Stimulated activated CD8-positive, alpha-beta memory T cell treated with anti-CD3 and anti-CD28 coated beads, Interleukin-4, amount 100 ng/mL, for 4 hours (primary cell): ENCODE data around the gene CMC2.

ENCODE experiments used
- DNase-seq, 2 donors: peaks; one replicate each; pipeline ENCODE4 v3.0.0-alpha.2; 2020; ENCODE audit warnings: low read depth in 2 of 2, low spot score in 1 of 2

Gene CMC2

GRCh38 chr16:80974649-80975376 lies 31.9 kb downstream of the CMC2 start:
- DNase-seq: no peak

- DNase-seq: no peak
Measured at GRCh38 chr16:80973991-80974390, 32.7 kb downstream of the CMC2 start.

GRCh38 chr16:80972611-80973010 lies 34.1 kb downstream of the CMC2 start:
- no peak for DNase-seq

- DNase-seq: no peak
Measured at GRCh38 chr16:80971819-80972218, 34.9 kb downstream of the CMC2 start.

- no peak for DNase-seq
Measured at GRCh38 chr16:80969114-80969484, 37.6 kb downstream of the CMC2 start.

GRCh38 chr16:80968386-80969113 lies 38.1 kb downstream of the CMC2 start:
- no peak for DNase-seq

GRCh38 chr16:80966617-80967016 lies 40.1 kb downstream of the CMC2 start:
- no peak for DNase-seq

GRCh38 chr16:80964351-80964750 lies 42.3 kb downstream of the CMC2 start:
- DNase-seq: no peak

GRCh38 chr16:80962879-80963278 lies 43.8 kb downstream of the CMC2 start:
- DNase-seq: no peak

GRCh38 chr16:80958284-80958683 lies 48.4 kb downstream of the CMC2 start:
- no peak for DNase-seq

- no peak for DNase-seq
Measured at GRCh38 chr16:80954985-80955384, 51.7 kb downstream of the CMC2 start.

GRCh38 chr16:80948886-80949493 lies 57.7 kb downstream of the CMC2 start:
- no peak for DNase-seq

- no peak for DNase-seq
Measured at GRCh38 chr16:80947708-80948625, 58.7 kb downstream of the CMC2 start.

GRCh38 chr16:80947239-80947638 lies 59.4 kb downstream of the CMC2 start:
- DNase-seq: no peak

GRCh38 chr16:80946481-80946880 lies 60.2 kb downstream of the CMC2 start:
- DNase-seq: no peak

- DNase-seq: no peak
Measured at GRCh38 chr16:80940069-80940856, 66.4 kb downstream of the CMC2 start.

- no peak for DNase-seq
Measured at GRCh38 chr16:80938879-80939260, 67.8 kb downstream of the CMC2 start.

GRCh38 chr16:80938004-80938878 lies 68.4 kb downstream of the CMC2 start:
- DNase-seq: no peak

- DNase-seq: no peak
Measured at GRCh38 chr16:80936410-80936809, 70.3 kb downstream of the CMC2 start.

- DNase-seq: no peak
Measured at GRCh38 chr16:80935691-80936090, 71.0 kb downstream of the CMC2 start.
